T-helper 1 cell treated with Interleukin-12 subunit alpha and Interleukin-12 subunit beta and Interleukin-4 antibody, amounts not matched to agents 30 μg/mL and 1 μg/mL, for 36 hours (primary cell): Measurements from ENCODE around the gene TESK2.

Source experiments
- H3K27ac Mint-ChIP-seq: one replicate; pipeline ENCODE4 v1.8.0; 2021; ENCODE audit warnings: mild to moderate bottlenecking, mixed read lengths
- H3K27me3 Mint-ChIP-seq: one replicate; pipeline ENCODE4 v1.8.0; 2021; ENCODE audit warnings: low read depth, mixed read lengths
- H3K36me3 Mint-ChIP-seq: one replicate; pipeline ENCODE4 v1.8.0; 2021; ENCODE audit warnings: low read depth, mixed read lengths
- H3K4me1 Mint-ChIP-seq: one replicate; pipeline ENCODE4 v1.8.0; 2021; ENCODE audit warnings: low read depth, mixed read lengths
- H3K4me3 Mint-ChIP-seq: one replicate; pipeline ENCODE4 v1.8.0; 2021; ENCODE audit warnings: mild to moderate bottlenecking, moderate library complexity, mixed read lengths
- H3K9me3 Mint-ChIP-seq: one replicate; pipeline ENCODE4 v1.8.0; 2021; ENCODE audit warnings: mixed read lengths

Gene TESK2

DNA sequence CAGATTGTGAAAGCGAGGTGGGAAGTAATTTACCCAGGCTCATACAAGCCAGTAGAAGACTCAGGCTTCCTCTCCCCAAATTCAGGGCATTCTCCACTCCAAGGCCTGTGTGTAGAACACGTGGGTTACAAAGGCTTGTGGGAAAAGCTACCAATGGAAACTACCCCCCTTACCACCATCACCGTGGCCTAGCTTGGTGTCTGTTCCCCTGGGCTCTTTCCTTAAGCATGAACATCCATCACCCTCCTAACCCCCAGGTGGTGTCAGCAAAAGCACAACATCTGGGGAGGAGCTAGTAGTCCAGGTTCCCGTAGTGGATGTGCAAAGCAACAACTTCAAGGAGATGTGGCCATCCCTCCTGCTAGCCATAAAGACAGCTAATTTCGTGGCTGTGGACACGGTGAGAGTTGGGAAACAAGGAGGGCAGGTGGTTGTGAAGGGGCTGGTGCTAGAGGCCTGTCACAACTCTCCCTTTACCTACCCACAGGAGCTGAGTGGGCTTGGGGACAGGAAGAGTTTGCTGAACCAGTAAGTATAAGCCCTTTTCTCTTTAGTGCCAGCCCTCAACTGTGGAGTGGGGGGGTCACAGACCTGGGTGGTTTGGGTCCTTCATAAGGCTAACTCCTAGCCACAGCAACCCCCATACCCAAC is 150.0 kb downstream of the TESK2 start:
- Mint-ChIP-seq H3K36me3 (peaks cover 33% of the 10 kb centered on the region), H3K27me3 (no peaks in the 10 kb centered on the region), H3K27ac (peak overlapping the region; percentile 99), H3K9me3 (no peaks in the 10 kb centered on the region), H3K4me1 (peaks cover 34% of the 10 kb centered on the region), H3K4me3 (peak overlapping the region; percentile 99)

- peaks cover 31% of the 10 kb centered on the region for H3K36me3 Mint-ChIP-seq
- H3K4me1 Mint-ChIP-seq = peaks cover 40% of the 10 kb centered on the region
These were observed 151.0 kb downstream of the TESK2 start, which contains the start of the genes MUTYH and TOE1 for GRCh38 chr1:45339789-45340558. MUTYH (minus strand) TSS chr1:45340440; CDS start chr1:45334505, 5,935 bp downstream. TOE1 (plus strand) TSS chr1:45340170; CDS start chr1:45340253, 83 bp downstream.

GRCh38 chr1:45337630-45338325 is 153.2 kb downstream of the TESK2 start:
- Mint-ChIP-seq H3K4me3 (peak overlapping the region; percentile 99), H3K27ac (peak overlapping the region; percentile 10), H3K36me3 (peaks cover 28% of the 10 kb centered on the region), H3K9me3 (no peaks in the 10 kb centered on the region), H3K27me3 (no peaks in the 10 kb centered on the region), H3K4me1 (peaks cover 50% of the 10 kb centered on the region)

More at GRCh38 chr1:45339789-45340558, 151.0 kb downstream of the TESK2 start, which contains the start of the genes MUTYH and TOE1:
- H3K4me3 Mint-ChIP-seq = peak within 1 kb of the TSS; percentile 99
- H3K9me3 Mint-ChIP-seq = no peaks in the 10 kb centered on the region
- H3K27ac Mint-ChIP-seq = peak within 1 kb of the TSS; percentile 99
- H3K27me3 Mint-ChIP-seq = no peaks in the 10 kb centered on the region

DNA sequence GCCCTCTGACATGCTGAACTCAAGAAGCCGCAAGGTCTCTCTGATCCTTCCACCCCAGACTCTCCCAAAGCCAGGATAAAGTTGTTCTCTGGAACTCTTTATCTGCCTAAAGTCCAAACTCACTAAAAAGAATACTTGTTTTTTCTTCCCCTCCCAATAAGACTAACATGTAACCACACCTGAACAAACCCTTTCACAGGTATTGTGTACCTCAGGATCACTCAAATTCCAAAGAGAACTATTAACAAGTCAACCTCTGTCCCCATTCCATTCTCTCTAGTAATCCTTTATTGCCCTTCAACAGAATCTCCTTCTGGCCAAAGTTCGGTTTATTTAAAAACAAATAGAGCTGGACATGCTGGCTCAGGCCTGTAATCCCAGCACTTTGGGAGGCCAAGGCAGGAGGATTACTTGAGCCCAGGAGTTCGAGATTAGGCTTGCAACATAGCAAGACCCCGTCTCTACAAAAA is 155.1 kb downstream of the TESK2 start:
- no peak overlapping the region for H3K27ac Mint-ChIP-seq
- H3K4me1 Mint-ChIP-seq = peaks cover 37% of the 10 kb centered on the region
- no peaks in the 10 kb centered on the region for H3K27me3 Mint-ChIP-seq
- H3K36me3 Mint-ChIP-seq = peaks cover 21% of the 10 kb centered on the region
- H3K9me3 Mint-ChIP-seq = no peaks in the 10 kb centered on the region
- no peak overlapping the region for H3K4me3 Mint-ChIP-seq

GRCh38 chr1:45334308-45335245 is 156.4 kb downstream of the TESK2 start:
- Mint-ChIP-seq H3K4me1 (peaks cover 33% of the 10 kb centered on the region), H3K27me3 (no peaks in the 10 kb centered on the region), H3K27ac (peak overlapping the region; percentile 65), H3K9me3 (no peaks in the 10 kb centered on the region), H3K36me3 (peaks cover 18% of the 10 kb centered on the region), H3K4me3 (no peak overlapping the region)

GRCh38 chr1:45332346-45332720 is 158.6 kb downstream of the TESK2 start:
- no peak overlapping the region for H3K27ac Mint-ChIP-seq
- H3K27me3 Mint-ChIP-seq = no peaks in the 10 kb centered on the region
- H3K36me3 Mint-ChIP-seq = peaks cover 3% of the 10 kb centered on the region

DNA sequence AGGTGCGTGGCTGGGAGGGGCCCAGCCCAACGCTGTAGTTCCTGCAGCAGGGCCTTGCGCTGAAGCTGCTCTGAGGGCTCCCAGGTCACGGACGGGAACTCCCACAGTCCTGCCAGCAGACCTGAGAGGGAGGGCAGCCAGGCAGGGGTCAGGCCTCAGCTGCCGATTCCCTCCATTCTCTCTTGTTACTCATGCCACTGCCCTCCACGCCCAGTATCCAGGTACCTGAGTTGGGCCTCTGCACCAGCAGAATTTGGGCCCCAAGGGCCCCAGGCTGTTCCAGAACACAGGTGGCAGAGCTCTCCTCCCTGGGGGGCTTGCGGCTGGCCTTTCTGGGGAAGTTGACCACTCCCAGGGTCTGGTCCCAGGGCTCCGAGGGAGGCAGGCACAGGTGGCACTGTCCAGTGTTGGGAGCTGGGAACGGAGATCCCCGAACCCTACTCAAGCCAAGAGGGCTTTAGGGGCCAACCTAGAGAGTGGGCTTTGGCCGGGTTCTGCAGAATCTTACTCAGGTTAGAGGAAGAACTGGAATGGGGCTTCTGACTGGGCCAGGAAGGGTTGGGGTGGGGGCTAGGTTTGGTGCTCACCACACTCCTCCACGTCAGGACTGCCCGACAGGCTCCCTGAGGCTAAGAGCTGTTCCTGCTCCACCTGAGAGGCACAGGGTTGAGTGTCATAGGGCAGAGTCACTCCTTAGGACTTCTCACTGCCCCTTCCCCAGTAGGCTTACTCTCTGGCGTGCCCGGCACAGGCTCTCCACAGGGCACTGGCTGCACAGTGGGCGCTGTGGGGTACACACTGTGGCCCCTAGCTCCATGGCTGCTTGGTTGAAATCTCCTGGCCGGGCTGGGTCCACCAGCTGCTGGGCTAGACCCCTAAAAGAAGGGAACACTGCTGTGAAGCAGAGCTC is 159.3 kb downstream of the TESK2 start:
- H3K27me3 Mint-ChIP-seq = no peaks in the 10 kb centered on the region
- peaks cover 27% of the 10 kb centered on the region for H3K4me1 Mint-ChIP-seq
- H3K4me3 Mint-ChIP-seq = no peak overlapping the region
- H3K9me3 Mint-ChIP-seq = no peaks in the 10 kb centered on the region
- no peak overlapping the region for H3K27ac Mint-ChIP-seq
- peaks cover 3% of the 10 kb centered on the region for H3K36me3 Mint-ChIP-seq

More at GRCh38 chr1:45332346-45332720, 158.6 kb downstream of the TESK2 start:
- peaks cover 27% of the 10 kb centered on the region for H3K4me1 Mint-ChIP-seq
- H3K9me3 Mint-ChIP-seq = no peaks in the 10 kb centered on the region
- H3K4me3 Mint-ChIP-seq = no peak overlapping the region

DNA sequence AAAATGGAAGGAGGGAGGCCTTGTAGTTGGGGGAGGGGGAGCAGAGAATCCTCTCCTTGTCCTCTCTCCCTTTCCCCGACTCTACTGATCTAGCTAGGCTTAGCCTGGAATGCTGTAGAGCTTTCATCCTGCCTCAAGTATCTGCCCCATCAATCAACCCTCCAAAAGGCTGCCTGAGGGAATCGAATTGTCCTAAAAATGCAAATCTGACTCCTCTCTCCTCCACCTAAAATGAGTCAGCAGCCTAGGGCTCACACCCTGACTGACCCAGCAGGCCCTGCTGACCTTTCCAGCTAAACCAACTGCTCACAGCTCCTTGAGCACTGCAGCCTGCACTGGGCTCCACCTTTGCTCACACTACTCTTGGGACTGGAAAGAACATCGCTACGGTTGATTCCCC is 161.5 kb downstream of the TESK2 start:
- peaks cover 19% of the 10 kb centered on the region for H3K4me1 Mint-ChIP-seq
- H3K27ac Mint-ChIP-seq = no peak overlapping the region
- H3K4me3 Mint-ChIP-seq = no peak overlapping the region
- peaks cover 3% of the 10 kb centered on the region for H3K36me3 Mint-ChIP-seq
- H3K9me3 Mint-ChIP-seq = no peaks in the 10 kb centered on the region
- H3K27me3 Mint-ChIP-seq = no peaks in the 10 kb centered on the region

GRCh38 chr1:45328680-45329079 is 162.3 kb downstream of the TESK2 start:
- H3K27me3 Mint-ChIP-seq = no peaks in the 10 kb centered on the region
- H3K27ac Mint-ChIP-seq = no peak overlapping the region
- peaks cover 13% of the 10 kb centered on the region for H3K4me1 Mint-ChIP-seq
- H3K4me3 Mint-ChIP-seq = peak overlapping the region; percentile 29
- no peaks in the 10 kb centered on the region for H3K9me3 Mint-ChIP-seq
- H3K36me3 Mint-ChIP-seq = no peaks in the 10 kb centered on the region

- no peaks in the 10 kb centered on the region for H3K9me3 Mint-ChIP-seq
- peak overlapping the region; percentile 46 for H3K4me3 Mint-ChIP-seq
- peaks cover 13% of the 10 kb centered on the region for H3K4me1 Mint-ChIP-seq
- no peaks in the 10 kb centered on the region for H3K27me3 Mint-ChIP-seq
- no peak overlapping the region for H3K27ac Mint-ChIP-seq
- H3K36me3 Mint-ChIP-seq = no peaks in the 10 kb centered on the region
These were observed 163.1 kb downstream of the TESK2 start for GRCh38 chr1:45327644-45328515.

- Mint-ChIP-seq H3K27me3 (no peaks in the 10 kb centered on the region), H3K4me1 (peaks cover 13% of the 10 kb centered on the region), H3K9me3 (no peaks in the 10 kb centered on the region), H3K4me3 (peak within 1 kb of the TSS; percentile 80), H3K36me3 (no peaks in the 10 kb centered on the region), H3K27ac (peak within 1 kb of the TSS; percentile 26)
These were observed 164.0 kb downstream of the TESK2 start, which contains the start of gene HPDL for GRCh38 chr1:45326627-45327623. HPDL (plus strand) TSS chr1:45326895; CDS start chr1:45327149, 254 bp downstream.
